GM12873 (cell line): ENCODE results near the gene FLNC.
A peak's percentile ranks its signal among the peaks of the same experiment; 100 is the strongest.

Experiments used
- CTCF ChIP-seq: IDR thresholded peaks from 2 replicates; pipeline ENCODE4 v1.5.1; 2012; ENCODE audit warnings: low read depth, mild to moderate bottlenecking, moderate library complexity, low read length, control low read depth; ENCODE audit not compliant: insufficient read depth; ENCODE audit errors: missing control alignments

Gene FLNC

GRCh38 chr7:128838109-128838779 is 8.0 kb downstream of the FLNC start:
- TF ChIP-seq CTCF = no peak

GRCh38 chr7:128838981-128839731 is 8.9 kb downstream of the FLNC start:
- no peak for TF ChIP-seq CTCF

- TF ChIP-seq CTCF = no peak
Observed at GRCh38 chr7:128839751-128840177, 9.6 kb downstream of the FLNC start.

- TF ChIP-seq CTCF = no peak
Observed at GRCh38 chr7:128840326-128841170, 10.3 kb downstream of the FLNC start.

- no peak for TF ChIP-seq CTCF
Observed at GRCh38 chr7:128841171-128841690, 11.0 kb downstream of the FLNC start.

GRCh38 chr7:128841921-128842673 is 11.9 kb downstream of the FLNC start:
- peak; percentile 90 for TF ChIP-seq CTCF
